Activated B cell treated with CpG ODN at 0.5 μM for 24 hours (primary cell): ENCODE results near the gene ACOX3. TPM values are rescaled to one million over a fixed set of nuclear protein-coding genes. Genes with fewer than 3 reads are reported as not detected.

ENCODE experiments used
- ATAC-seq: fragments of 200-7000 bp; cut with Tn5 transposase; one replicate; pipeline ENCODE4 v1.10.0; 2021; ENCODE audit warnings: low read depth, mild to moderate bottlenecking, moderate library complexity
- CTCF ChIA-PET: fragments of 350-600 bp; sonication (Branson Sonifier 250); formaldehyde crosslinking; loops from one replicate; lab custom pipeline; 2021; ENCODE audit warnings: antibody characterized with exemption; lab: Charles Lee
- POLR2A ChIA-PET: fragments of 350-600 bp; sonication (Branson Sonifier 250); formaldehyde crosslinking; loops from one replicate; lab custom pipeline; 2021; ENCODE audit warnings: antibody characterized with exemption; lab: Charles Lee
- DNase-seq: peaks from one replicate; pipeline ENCODE4 v3.0.0; 2022
- H3K27ac Mint-ChIP-seq: one replicate; pipeline ENCODE4 v1.8.0; 2020; ENCODE audit warnings: mixed read lengths
- H3K27me3 Mint-ChIP-seq: one replicate; pipeline ENCODE4 v1.8.0; 2021; ENCODE audit warnings: mixed read lengths
- H3K36me3 Mint-ChIP-seq: one replicate; pipeline ENCODE4 v1.8.0; 2021; ENCODE audit warnings: low read depth, mixed read lengths
- H3K4me1 Mint-ChIP-seq: one replicate; pipeline ENCODE4 v1.8.0; 2021; ENCODE audit warnings: mixed read lengths
- H3K4me3 Mint-ChIP-seq: one replicate; pipeline ENCODE4 v1.8.0; 2020; ENCODE audit warnings: mild to moderate bottlenecking, mixed read lengths
- H3K9me3 Mint-ChIP-seq: one replicate; pipeline ENCODE4 v1.8.0; 2020; ENCODE audit warnings: mixed read lengths
- intact Hi-C: fragments of 100-400 bp; cut with micrococcal nuclease; formaldehyde crosslinking; loops from one replicate; pipeline ENCODE4 v1.15.1; 2024
- total RNA-seq: library from RNA; stranded (reverse); gene quantifications from 2 replicates; pipeline ENCODE4 v1.2.3, GENCODE V29; 2022
- TF ChIP-seq, protein P1 (sequence below): fragments of 200-600 bp; IDR thresholded peaks from one replicate; pipeline ENCODE4 v1.8.0; 2022; ENCODE audit warnings: antibody characterized with exemption, mild to moderate bottlenecking

ACOX3 gene
- total RNA-seq, 1 donor from 2014 or later, result 20.6 TPM

GRCh38 chr4:8384397-8385060, 56.0 kb downstream of the ACOX3 start:
- ATAC-seq, result no peak
- no peaks in the 10 kb centered on the region for H3K27me3 Mint-ChIP-seq
- no peaks in the 10 kb centered on the region for H3K9me3 Mint-ChIP-seq
- TF ChIP-seq, protein P1, sequence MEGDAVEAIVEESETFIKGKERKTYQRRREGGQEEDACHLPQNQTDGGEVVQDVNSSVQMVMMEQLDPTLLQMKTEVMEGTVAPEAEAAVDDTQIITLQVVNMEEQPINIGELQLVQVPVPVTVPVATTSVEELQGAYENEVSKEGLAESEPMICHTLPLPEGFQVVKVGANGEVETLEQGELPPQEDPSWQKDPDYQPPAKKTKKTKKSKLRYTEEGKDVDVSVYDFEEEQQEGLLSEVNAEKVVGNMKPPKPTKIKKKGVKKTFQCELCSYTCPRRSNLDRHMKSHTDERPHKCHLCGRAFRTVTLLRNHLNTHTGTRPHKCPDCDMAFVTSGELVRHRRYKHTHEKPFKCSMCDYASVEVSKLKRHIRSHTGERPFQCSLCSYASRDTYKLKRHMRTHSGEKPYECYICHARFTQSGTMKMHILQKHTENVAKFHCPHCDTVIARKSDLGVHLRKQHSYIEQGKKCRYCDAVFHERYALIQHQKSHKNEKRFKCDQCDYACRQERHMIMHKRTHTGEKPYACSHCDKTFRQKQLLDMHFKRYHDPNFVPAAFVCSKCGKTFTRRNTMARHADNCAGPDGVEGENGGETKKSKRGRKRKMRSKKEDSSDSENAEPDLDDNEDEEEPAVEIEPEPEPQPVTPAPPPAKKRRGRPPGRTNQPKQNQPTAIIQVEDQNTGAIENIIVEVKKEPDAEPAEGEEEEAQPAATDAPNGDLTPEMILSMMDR, result no peak
- CTCF ChIA-PET, result no interaction called here
- POLR2A ChIA-PET, result no interaction called here
- intact Hi-C loops, result no loop called here
- no peak overlapping the region for H3K27ac Mint-ChIP-seq
- no peaks in the 10 kb centered on the region for H3K4me1 Mint-ChIP-seq
- H3K4me3 Mint-ChIP-seq, result no peak overlapping the region
- H3K36me3 Mint-ChIP-seq, result peaks cover 37% of the 10 kb centered on the region
- no peak for DNase-seq

DNA sequence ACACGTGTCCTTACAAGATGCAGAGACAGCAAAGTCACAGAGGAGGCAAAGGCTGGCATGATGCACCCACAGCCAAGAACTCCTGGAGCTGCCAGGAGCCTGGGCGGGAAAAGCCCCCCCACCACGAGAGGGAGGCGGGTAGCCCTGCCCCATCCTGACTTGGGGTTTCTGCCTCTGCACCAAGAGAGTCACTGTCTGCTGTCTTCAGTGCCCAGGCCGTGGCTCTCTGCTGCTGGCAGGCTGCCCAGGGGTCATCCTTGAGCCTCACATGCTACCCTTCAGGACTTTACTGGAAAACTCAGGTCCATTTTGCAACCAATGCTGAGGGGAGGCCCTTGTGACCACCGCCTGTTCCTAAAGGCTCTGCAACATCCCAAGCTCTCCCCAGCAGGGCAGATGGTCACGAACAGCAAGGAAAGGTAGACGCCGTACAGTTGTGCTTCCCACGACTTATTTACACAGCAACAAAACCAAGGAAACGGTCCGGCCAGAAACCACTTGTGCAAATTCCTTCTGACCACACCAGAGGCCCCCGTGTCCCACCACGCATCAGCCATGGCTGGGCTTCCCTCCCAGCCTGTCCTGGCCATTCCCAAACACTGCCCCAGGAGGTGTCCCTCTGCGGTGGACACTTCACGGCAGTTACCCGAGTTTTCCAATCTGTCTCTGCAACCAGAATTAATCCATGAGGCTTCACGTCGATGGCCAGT, 56.9 kb downstream of the ACOX3 start:
- no peak overlapping the region for H3K4me3 Mint-ChIP-seq
- ChIA-PET CTCF (no interaction called here), POLR2A (no interaction called here)
- TF ChIP-seq, protein P1, result no peak
- ATAC-seq (no peak), DNase-seq (no peak)
- H3K4me1 Mint-ChIP-seq, result no peaks in the 10 kb centered on the region
- H3K27ac Mint-ChIP-seq, result no peak overlapping the region
- H3K9me3 Mint-ChIP-seq, result no peaks in the 10 kb centered on the region
- H3K27me3 Mint-ChIP-seq, result no peaks in the 10 kb centered on the region
- intact Hi-C loops, result no loop called here
- peaks cover 37% of the 10 kb centered on the region for H3K36me3 Mint-ChIP-seq

DNA sequence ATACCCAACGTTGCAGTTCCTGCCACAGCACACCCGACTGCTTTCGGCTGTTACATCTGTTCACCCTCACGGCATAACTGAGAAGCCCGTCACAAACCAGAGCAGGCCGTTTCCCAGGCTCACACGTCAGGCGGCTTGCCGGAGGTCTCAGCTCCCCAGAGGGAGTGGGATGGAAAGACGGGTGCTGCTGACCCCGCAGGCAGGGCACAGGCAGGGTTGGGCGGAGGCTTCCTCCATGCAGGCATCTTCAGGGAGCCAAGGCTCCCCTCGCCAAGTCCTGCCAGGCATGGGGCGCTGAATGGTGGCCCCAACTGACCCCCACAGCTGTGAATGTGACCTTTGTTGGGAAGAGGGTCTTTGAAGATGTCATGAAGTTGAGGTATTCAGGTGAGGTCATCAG, 57.5 kb downstream of the ACOX3 start:
- POLR2A ChIA-PET, result no interaction called here

GRCh38 chr4:8381814-8382581, 58.5 kb downstream of the ACOX3 start:
- no peak for ATAC-seq
- no peaks in the 10 kb centered on the region for H3K9me3 Mint-ChIP-seq
- POLR2A ChIA-PET, result no interaction called here
- TF ChIP-seq, protein P1, result no peak
- H3K27me3 Mint-ChIP-seq, result no peaks in the 10 kb centered on the region
- H3K27ac Mint-ChIP-seq, result no peak overlapping the region
- H3K4me3 Mint-ChIP-seq, result no peak overlapping the region
- H3K36me3 Mint-ChIP-seq, result peaks cover 27% of the 10 kb centered on the region
- CTCF ChIA-PET, result no interaction called here
- intact Hi-C loops, result no loop called here
- H3K4me1 Mint-ChIP-seq, result no peaks in the 10 kb centered on the region
- no peak for DNase-seq

More for the DNA sequence above, 57.5 kb downstream of the ACOX3 start:
- H3K9me3 Mint-ChIP-seq, result no peaks in the 10 kb centered on the region
- H3K4me1 Mint-ChIP-seq, result no peaks in the 10 kb centered on the region
- no peak for DNase-seq
- no peak overlapping the region for H3K4me3 Mint-ChIP-seq
- CTCF ChIA-PET, result no interaction called here
- H3K27me3 Mint-ChIP-seq, result no peaks in the 10 kb centered on the region
- intact Hi-C loops, result no loop called here
- no peak overlapping the region for H3K27ac Mint-ChIP-seq
- TF ChIP-seq, protein P1, result no peak
- peaks cover 37% of the 10 kb centered on the region for H3K36me3 Mint-ChIP-seq
- ATAC-seq, result no peak
